Activated naive CD8-positive, alpha-beta T cell treated with anti-CD3 and anti-CD28 coated beads, Interleukin-2, amount 50 U/mL, for 24 hours (primary cell): ENCODE data around the gene THSD7B.

Experiments
- ATAC-seq: fragments of 150-1000 bp; cut with Tn5 transposase; one replicate; pipeline ENCODE4 v1.10.0; 2021
- DNase-seq: peaks from one replicate; pipeline ENCODE4 v3.0.0; 2021
- H3K27ac Mint-ChIP-seq: one replicate; pipeline ENCODE4 v1.8.0; 2021; ENCODE audit warnings: mild to moderate bottlenecking, mixed read lengths
- H3K27me3 Mint-ChIP-seq: one replicate; pipeline ENCODE4 v1.8.0; 2021; ENCODE audit warnings: mixed read lengths
- H3K36me3 Mint-ChIP-seq: one replicate; pipeline ENCODE4 v1.8.0; 2021; ENCODE audit warnings: low read depth, mixed read lengths
- H3K4me1 Mint-ChIP-seq: one replicate; pipeline ENCODE4 v1.8.0; 2021; ENCODE audit warnings: mixed read lengths
- H3K4me3 Mint-ChIP-seq: one replicate; pipeline ENCODE4 v1.8.0; 2021; ENCODE audit warnings: mild to moderate bottlenecking, moderate library complexity, mixed read lengths
- H3K9me3 Mint-ChIP-seq: one replicate; pipeline ENCODE4 v1.8.0; 2021; ENCODE audit warnings: mixed read lengths

The THSD7B gene

DNA sequence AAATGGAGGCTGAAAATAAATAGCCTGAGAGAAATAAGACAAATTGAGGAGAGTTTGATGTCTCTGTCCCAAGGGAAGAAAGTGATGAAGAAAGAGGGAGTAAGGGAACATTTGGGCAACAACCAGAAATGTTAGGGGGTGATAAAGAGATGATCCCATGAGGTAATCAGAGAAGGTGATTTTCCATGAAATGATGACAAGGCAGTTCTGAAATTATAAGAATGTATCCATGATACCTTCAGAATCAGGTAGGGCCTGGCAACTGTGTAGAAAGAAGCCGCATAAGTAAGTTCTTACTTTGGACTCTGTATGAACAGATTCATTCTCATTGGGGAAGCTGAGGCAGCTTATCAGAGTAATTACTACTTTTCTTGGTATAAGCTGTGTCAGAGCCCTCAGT is 106.1 kb downstream of the THSD7B start:
- ATAC-seq (no peak), DNase-seq (no peak)
- H3K36me3 Mint-ChIP-seq = no peaks in the 10 kb centered on the region
- H3K27me3 Mint-ChIP-seq = peaks cover 4% of the 10 kb centered on the region
- no peak overlapping the region for H3K27ac Mint-ChIP-seq
- H3K9me3 Mint-ChIP-seq = no peaks in the 10 kb centered on the region
- no peaks in the 10 kb centered on the region for H3K4me1 Mint-ChIP-seq
- H3K4me3 Mint-ChIP-seq = no peak overlapping the region

- no peak overlapping the region for H3K4me3 Mint-ChIP-seq
- H3K4me1 Mint-ChIP-seq = no peaks in the 10 kb centered on the region
- no peaks in the 10 kb centered on the region for H3K36me3 Mint-ChIP-seq
- DNase-seq = no peak
- ATAC-seq = no peak
- peaks cover 4% of the 10 kb centered on the region for H3K27me3 Mint-ChIP-seq
- H3K27ac Mint-ChIP-seq = no peak overlapping the region
- H3K9me3 Mint-ChIP-seq = no peaks in the 10 kb centered on the region
These were observed 108.9 kb downstream of the THSD7B start for GRCh38 chr2:136874258-136874657.

DNA sequence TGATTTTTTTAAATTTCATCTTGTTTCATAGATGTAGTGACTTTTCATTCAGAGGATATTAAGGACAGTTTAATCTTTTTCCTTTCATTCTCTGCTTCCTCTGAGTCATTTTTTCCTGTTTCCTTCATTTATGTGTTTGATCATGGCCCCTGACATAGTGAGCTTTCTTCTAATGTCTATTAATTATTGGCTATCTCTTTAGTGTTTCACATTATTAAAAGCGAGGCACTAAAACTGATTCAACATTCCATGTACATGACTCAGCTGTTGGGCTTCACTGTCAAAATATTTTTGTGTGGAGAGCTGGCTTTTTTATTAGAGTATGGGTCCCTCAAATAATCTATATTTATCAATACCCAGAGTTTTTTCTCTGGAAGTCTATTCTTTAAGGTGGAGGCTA is 125.8 kb downstream of the THSD7B start:
- H3K4me1 Mint-ChIP-seq = no peaks in the 10 kb centered on the region
- no peak overlapping the region for H3K4me3 Mint-ChIP-seq
- no peak overlapping the region for H3K27ac Mint-ChIP-seq
- ATAC-seq (no peak), DNase-seq (no peak)
- H3K27me3 Mint-ChIP-seq = no peaks in the 10 kb centered on the region
- no peaks in the 10 kb centered on the region for H3K36me3 Mint-ChIP-seq
- H3K9me3 Mint-ChIP-seq = peaks cover 1% of the 10 kb centered on the region

GRCh38 chr2:136894007-136894634 is 128.8 kb downstream of the THSD7B start:
- DNase-seq = no peak
- Mint-ChIP-seq H3K27ac (no peak overlapping the region), H3K36me3 (no peaks in the 10 kb centered on the region), H3K27me3 (no peaks in the 10 kb centered on the region), H3K4me3 (no peak overlapping the region), H3K4me1 (no peaks in the 10 kb centered on the region), H3K9me3 (no peaks in the 10 kb centered on the region)
- no peak for ATAC-seq

DNA sequence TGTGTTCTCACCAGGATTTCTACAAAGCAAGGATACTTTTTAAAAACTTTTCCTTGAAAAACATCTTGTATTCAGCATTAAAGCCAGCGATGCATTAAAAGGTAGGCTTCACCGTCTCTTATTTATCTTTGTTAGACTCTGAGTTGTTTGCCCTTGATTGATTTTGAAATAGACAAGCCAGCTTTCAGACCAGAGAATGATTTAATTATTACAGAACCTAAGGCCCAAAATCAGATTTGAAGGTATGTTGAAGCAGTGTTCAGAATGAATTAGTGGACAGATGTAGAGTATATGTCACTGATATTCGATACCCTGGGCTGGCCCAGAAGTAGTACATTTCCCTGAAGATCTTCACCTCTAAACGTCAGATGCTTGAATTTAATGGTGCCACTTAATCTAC is 136.4 kb downstream of the THSD7B start:
- H3K9me3 Mint-ChIP-seq = no peaks in the 10 kb centered on the region
- no peak overlapping the region for H3K4me3 Mint-ChIP-seq
- DNase-seq (no peak), ATAC-seq (no peak)
- H3K4me1 Mint-ChIP-seq = no peaks in the 10 kb centered on the region
- H3K27me3 Mint-ChIP-seq = no peaks in the 10 kb centered on the region
- no peak overlapping the region for H3K27ac Mint-ChIP-seq
- no peaks in the 10 kb centered on the region for H3K36me3 Mint-ChIP-seq

GRCh38 chr2:136905779-136906178 is 140.4 kb downstream of the THSD7B start:
- H3K4me1 Mint-ChIP-seq = no peaks in the 10 kb centered on the region
- DNase-seq (no peak), ATAC-seq (no peak)
- no peaks in the 10 kb centered on the region for H3K36me3 Mint-ChIP-seq
- no peak overlapping the region for H3K27ac Mint-ChIP-seq
- H3K9me3 Mint-ChIP-seq = no peaks in the 10 kb centered on the region
- H3K27me3 Mint-ChIP-seq = no peaks in the 10 kb centered on the region
- H3K4me3 Mint-ChIP-seq = no peak overlapping the region

- Mint-ChIP-seq H3K9me3 (no peaks in the 10 kb centered on the region), H3K36me3 (no peaks in the 10 kb centered on the region), H3K4me3 (no peak overlapping the region), H3K27me3 (no peaks in the 10 kb centered on the region), H3K27ac (no peak overlapping the region), H3K4me1 (no peaks in the 10 kb centered on the region)
- no peak for ATAC-seq
- no peak for DNase-seq
These were observed 144.4 kb downstream of the THSD7B start for GRCh38 chr2:136909777-136910176.

DNA sequence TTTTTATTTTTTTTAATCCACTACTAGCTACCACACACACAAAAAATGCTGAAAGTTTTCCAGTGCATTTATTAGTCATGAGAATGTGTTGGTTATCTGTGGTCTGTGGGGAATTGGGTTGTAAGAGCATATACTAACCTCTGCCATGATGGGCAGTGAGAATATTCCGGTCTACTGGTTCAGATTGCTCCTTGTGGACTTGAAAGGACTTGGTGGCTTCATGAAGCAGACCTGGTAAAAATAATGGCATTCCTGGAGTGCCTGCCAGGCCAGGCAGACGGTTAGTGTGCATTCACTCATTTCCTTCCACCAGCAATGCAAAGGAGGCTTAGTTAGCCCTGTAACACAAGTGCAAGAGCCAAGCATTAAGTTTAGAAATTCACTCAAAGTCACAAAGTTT is 150.8 kb downstream of the THSD7B start:
- DNase-seq (no peak), ATAC-seq (no peak)
- H3K27me3 Mint-ChIP-seq = no peaks in the 10 kb centered on the region
- no peaks in the 10 kb centered on the region for H3K4me1 Mint-ChIP-seq
- H3K36me3 Mint-ChIP-seq = no peaks in the 10 kb centered on the region
- H3K9me3 Mint-ChIP-seq = no peaks in the 10 kb centered on the region
- H3K27ac Mint-ChIP-seq = no peak overlapping the region
- no peak overlapping the region for H3K4me3 Mint-ChIP-seq

GRCh38 chr2:136917411-136917881 is 152.1 kb downstream of the THSD7B start:
- DNase-seq = no peak
- Mint-ChIP-seq H3K9me3 (no peaks in the 10 kb centered on the region), H3K27me3 (no peaks in the 10 kb centered on the region), H3K36me3 (no peaks in the 10 kb centered on the region), H3K4me3 (no peak overlapping the region), H3K4me1 (no peaks in the 10 kb centered on the region), H3K27ac (no peak overlapping the region)
- ATAC-seq = no peak

DNA sequence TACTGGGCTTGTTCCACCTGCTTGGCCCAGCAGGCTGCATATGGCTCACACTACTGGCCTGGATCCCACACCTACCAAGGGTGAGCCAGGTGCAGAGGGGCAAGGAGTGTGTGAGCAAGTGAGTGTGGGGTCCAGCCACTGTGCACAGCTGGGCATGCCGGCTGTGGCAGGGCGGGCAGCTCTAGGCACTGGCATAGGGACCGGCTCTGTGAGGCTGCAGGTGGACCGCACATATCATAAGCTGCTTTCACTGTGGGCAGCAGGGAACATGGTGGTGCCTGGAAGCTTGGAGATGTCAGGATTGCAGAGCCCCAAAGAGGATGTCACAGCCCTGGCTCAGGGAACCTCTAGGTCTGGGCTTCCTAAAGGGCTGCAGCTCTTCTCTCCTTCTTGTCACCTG is 154.3 kb downstream of the THSD7B start:
- H3K9me3 Mint-ChIP-seq = peaks cover 3% of the 10 kb centered on the region
- DNase-seq (no peak), ATAC-seq (no peak)
- H3K27ac Mint-ChIP-seq = no peak overlapping the region
- no peaks in the 10 kb centered on the region for H3K4me1 Mint-ChIP-seq
- no peaks in the 10 kb centered on the region for H3K27me3 Mint-ChIP-seq
- no peaks in the 10 kb centered on the region for H3K36me3 Mint-ChIP-seq
- no peak overlapping the region for H3K4me3 Mint-ChIP-seq

DNA sequence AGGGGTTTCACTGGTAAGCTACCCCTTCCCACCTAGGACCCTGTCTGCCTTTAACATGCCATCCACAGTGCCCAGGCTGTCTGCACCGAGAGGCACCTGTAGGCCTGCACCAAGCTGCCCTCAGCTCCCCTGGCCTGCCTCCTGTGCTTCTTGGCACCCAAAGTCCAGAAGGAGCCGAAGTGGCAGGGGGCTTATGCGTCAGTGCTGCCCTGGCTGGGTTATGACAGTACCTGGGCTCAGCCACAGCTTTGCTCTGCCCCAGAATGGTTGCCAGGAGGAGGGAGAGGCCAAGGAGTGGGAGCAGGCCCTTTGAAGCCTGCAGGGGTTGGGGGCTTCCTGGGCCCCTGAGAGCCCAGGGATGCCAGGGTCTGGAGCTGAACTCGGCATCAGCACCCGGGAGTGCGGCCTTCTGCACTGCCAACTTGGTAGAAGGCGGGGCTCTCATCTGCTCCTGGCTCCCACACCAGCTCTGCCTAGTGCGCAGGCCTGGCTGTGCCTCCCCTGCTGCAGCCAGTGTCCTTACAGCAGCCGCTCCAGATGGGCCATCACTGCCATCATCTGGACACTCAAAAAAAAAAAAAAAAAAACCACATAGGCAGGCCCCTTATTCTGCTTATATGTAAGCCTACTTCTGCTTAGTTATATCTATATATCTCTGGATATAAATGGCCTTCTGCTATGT is 155.4 kb downstream of the THSD7B start:
- Mint-ChIP-seq H3K27ac (no peak overlapping the region), H3K36me3 (no peaks in the 10 kb centered on the region), H3K27me3 (no peaks in the 10 kb centered on the region), H3K9me3 (peaks cover 3% of the 10 kb centered on the region), H3K4me1 (no peaks in the 10 kb centered on the region), H3K4me3 (no peak overlapping the region)
- ATAC-seq (no peak), DNase-seq (no peak)

DNA sequence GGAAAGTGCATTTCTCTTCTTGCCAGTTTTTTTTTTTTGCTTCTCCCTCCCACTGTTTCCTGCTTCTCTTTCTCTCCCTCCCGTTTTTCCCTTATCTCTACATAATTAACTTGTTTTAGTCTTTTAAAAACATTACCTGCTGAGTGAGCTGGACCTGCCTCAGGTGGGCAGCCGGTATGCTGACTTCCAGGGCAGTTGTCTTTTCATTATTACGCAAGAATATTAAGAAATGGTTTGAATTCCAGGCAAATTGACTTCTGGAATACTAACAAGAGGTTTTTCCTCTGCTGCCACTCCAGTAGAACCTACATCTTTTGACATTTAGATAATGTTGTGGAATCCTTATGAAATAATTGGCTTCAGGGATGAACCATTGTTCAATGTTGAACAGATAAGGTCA is 161.8 kb downstream of the THSD7B start:
- DNase-seq (no peak), ATAC-seq (no peak)
- Mint-ChIP-seq H3K27ac (no peak overlapping the region), H3K9me3 (peaks cover 3% of the 10 kb centered on the region), H3K4me1 (no peaks in the 10 kb centered on the region), H3K36me3 (no peaks in the 10 kb centered on the region), H3K27me3 (peaks cover 2% of the 10 kb centered on the region), H3K4me3 (no peak overlapping the region)

GRCh38 chr2:136929531-136929930 is 164.2 kb downstream of the THSD7B start:
- H3K4me1 Mint-ChIP-seq = no peaks in the 10 kb centered on the region
- H3K36me3 Mint-ChIP-seq = no peaks in the 10 kb centered on the region
- no peak overlapping the region for H3K27ac Mint-ChIP-seq
- peaks cover 2% of the 10 kb centered on the region for H3K27me3 Mint-ChIP-seq
- no peak for ATAC-seq
- no peak overlapping the region for H3K4me3 Mint-ChIP-seq
- DNase-seq = no peak
- H3K9me3 Mint-ChIP-seq = no peaks in the 10 kb centered on the region

DNA sequence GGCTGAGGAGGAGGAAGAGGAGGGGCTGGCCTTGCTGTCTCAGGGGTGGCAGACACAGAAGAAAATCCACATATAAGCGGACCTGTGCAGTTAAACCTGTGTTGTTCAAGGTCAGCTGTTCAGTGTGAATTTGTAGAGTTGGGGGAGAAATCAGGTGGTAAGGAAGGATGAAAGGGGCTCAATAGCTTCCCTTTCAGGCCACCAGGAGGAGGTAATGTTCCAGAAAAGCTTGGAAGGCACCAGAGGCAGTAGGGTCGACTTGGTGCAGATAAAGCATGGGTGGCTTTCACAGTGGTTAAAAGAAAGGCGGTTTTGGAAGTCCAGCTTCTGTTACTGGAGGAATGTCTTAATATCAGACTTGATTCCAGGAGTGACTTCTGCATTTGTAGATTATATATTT is 167.4 kb downstream of the THSD7B start:
- no peak overlapping the region for H3K27ac Mint-ChIP-seq
- no peaks in the 10 kb centered on the region for H3K27me3 Mint-ChIP-seq
- H3K9me3 Mint-ChIP-seq = no peaks in the 10 kb centered on the region
- DNase-seq = no peak
- no peaks in the 10 kb centered on the region for H3K4me1 Mint-ChIP-seq
- ATAC-seq = no peak
- no peak overlapping the region for H3K4me3 Mint-ChIP-seq
- H3K36me3 Mint-ChIP-seq = no peaks in the 10 kb centered on the region

- no peaks in the 10 kb centered on the region for H3K9me3 Mint-ChIP-seq
- H3K27me3 Mint-ChIP-seq = no peaks in the 10 kb centered on the region
- H3K27ac Mint-ChIP-seq = no peak overlapping the region
- ATAC-seq = no peak
- DNase-seq = no peak
- H3K36me3 Mint-ChIP-seq = no peaks in the 10 kb centered on the region
- H3K4me1 Mint-ChIP-seq = no peaks in the 10 kb centered on the region
- H3K4me3 Mint-ChIP-seq = no peak overlapping the region
These were observed 169.8 kb downstream of the THSD7B start for GRCh38 chr2:136935119-136935518.
